GM23338 (cell line): ENCODE results near the gene TNFSF13B. TPM values are rescaled to one million over a fixed set of nuclear protein-coding genes. Genes with fewer than 3 reads are reported as not detected.

Experiments used
- ATAC-seq: fragments of 200-7000 bp; cut with Tn5 transposase; 3 replicates; pipeline ENCODE4 v1.9.1; 2020
- DNase-seq: peaks from one replicate; pipeline ENCODE4 v3.0.0-alpha.2; 2015; ENCODE audit warnings: low spot score
- H2AFZ ChIP-seq: fragments of 200-600 bp; sonication (generic); 2 replicates; pipeline ENCODE4 v1.8.0; 2016; ENCODE audit warnings: antibody characterized with exemption, mild to moderate bottlenecking, moderate library complexity
- H3F3A ChIP-seq: fragments of 200-600 bp; sonication (generic); replicated peaks from 2 replicates; pipeline ENCODE4 v1.8.0; 2017; ENCODE audit warnings: antibody characterized with exemption, mixed run types, low read depth
- H3K27ac ChIP-seq: fragments of 200-600 bp; sonication (generic); 2 replicates; pipeline ENCODE4 v1.6.1; 2016; ENCODE audit warnings: low read depth
- H3K27me3 ChIP-seq: fragments of 200-600 bp; sonication (generic); 2 replicates; pipeline ENCODE4 v1.8.0; 2016; ENCODE audit warnings: mild to moderate bottlenecking, mixed run types, moderate library complexity; ENCODE audit not compliant: insufficient read depth
- H3K36me3 ChIP-seq: fragments of 200-600 bp; sonication (generic); 2 replicates; pipeline ENCODE4 v1.8.0; 2016; ENCODE audit warnings: mild to moderate bottlenecking; ENCODE audit not compliant: insufficient read depth
- H3K4me1 ChIP-seq: fragments of 200-600 bp; sonication (generic); 2 replicates; pipeline ENCODE4 v1.8.0; 2016; ENCODE audit warnings: mild to moderate bottlenecking, moderate library complexity; ENCODE audit not compliant: insufficient read depth
- H3K4me2 ChIP-seq: fragments of 200-600 bp; sonication (generic); 2 replicates; pipeline ENCODE4 v1.7.1; 2017; ENCODE audit warnings: mixed run types
- H3K4me3 ChIP-seq: fragments of 200-600 bp; sonication (generic); 2 replicates; pipeline ENCODE4 v1.6.1; 2016; ENCODE audit warnings: mixed run types
- H3K79me2 ChIP-seq: fragments of 200-600 bp; sonication (generic); replicated peaks from 2 replicates; pipeline ENCODE4 v1.8.0; 2017; ENCODE audit warnings: mild to moderate bottlenecking; ENCODE audit not compliant: insufficient read depth
- H3K9me2 ChIP-seq: fragments of 200-600 bp; sonication (generic); 2 replicates; pipeline ENCODE4 v1.8.0; 2017; ENCODE audit not compliant: insufficient read depth
- H4K20me1 ChIP-seq: fragments of 200-600 bp; sonication (generic); replicated peaks from 2 replicates; pipeline ENCODE4 v1.8.0; 2017; ENCODE audit warnings: mild to moderate bottlenecking; ENCODE audit not compliant: insufficient read depth
- H3K27ac Mint-ChIP-seq: 2 replicates; pipeline ENCODE4 v1.8.0; 2020; ENCODE audit warnings: inconsistent platforms, mild to moderate bottlenecking, moderate library complexity, mixed read lengths
- H3K27me3 Mint-ChIP-seq: 3 replicates; pipeline ENCODE4 v1.8.0; 2022; ENCODE audit warnings: low read depth, mild to moderate bottlenecking, moderate library complexity, mixed read lengths, inconsistent platforms; ENCODE audit not compliant: insufficient read depth, poor library complexity
- H3K36me3 Mint-ChIP-seq: 3 replicates; pipeline ENCODE4 v1.8.0; 2021; ENCODE audit warnings: low read depth, mild to moderate bottlenecking, inconsistent platforms, moderate library complexity, mixed read lengths
- H3K4me1 Mint-ChIP-seq: 3 replicates; pipeline ENCODE4 v1.8.0; 2020; ENCODE audit warnings: mild to moderate bottlenecking, inconsistent platforms, mixed read lengths
- H3K4me3 Mint-ChIP-seq: 3 replicates; pipeline ENCODE4 v1.8.0; 2021; ENCODE audit warnings: moderate library complexity, mild to moderate bottlenecking, inconsistent platforms, mixed read lengths
- H3K9me3 Mint-ChIP-seq: 3 replicates; pipeline ENCODE4 v1.8.0; 2020; ENCODE audit warnings: moderate library complexity, mild to moderate bottlenecking, inconsistent platforms, mixed read lengths
- CREB1 ChIP-seq: fragments of 250-450 bp; sonication (Bioruptor Pico); IDR thresholded peaks from 2 replicates; pipeline ENCODE4 v1.5.0; 2020; ENCODE audit warnings: low read depth, mild to moderate bottlenecking, moderate library complexity
- EZH2 ChIP-seq: fragments of 200-600 bp; sonication (generic); IDR thresholded peaks from one replicate; pipeline ENCODE4 v1.8.0; 2017; ENCODE audit warnings: antibody characterized with exemption, mild to moderate bottlenecking, low read depth; ENCODE audit not compliant: unreplicated experiment
- EZH2phosphoT487 ChIP-seq: fragments of 200-600 bp; sonication (generic); IDR thresholded peaks from one replicate; pipeline ENCODE4 v1.8.1; 2018; ENCODE audit warnings: antibody characterized with exemption; ENCODE audit not compliant: unreplicated experiment
- NANOG ChIP-seq: IDR thresholded peaks from 2 replicates; pipeline ENCODE4 v1.6.1; 2016; ENCODE audit warnings: antibody characterized with exemption, borderline replicate concordance
- REST ChIP-seq: IDR thresholded peaks from one replicate; pipeline ENCODE4 v1.6.1; 2018; ENCODE audit warnings: antibody characterized with exemption; ENCODE audit not compliant: unreplicated experiment
- STAT1 ChIP-seq: IDR thresholded peaks from one replicate; pipeline ENCODE4 v1.6.1; 2016; ENCODE audit warnings: antibody characterized with exemption; ENCODE audit not compliant: unreplicated experiment
- ZNF114 ChIP-seq: fragments of 250-450 bp; sonication (Bioruptor Pico); IDR thresholded peaks from 2 replicates; pipeline ENCODE4 v1.5.0; 2020; ENCODE audit warnings: mild to moderate bottlenecking, moderate library complexity
- ZNF331 ChIP-seq: fragments of 250-450 bp; sonication (Bioruptor Pico); IDR thresholded peaks from 2 replicates; pipeline ENCODE4 v1.5.0; 2020; ENCODE audit warnings: low read depth, mild to moderate bottlenecking, moderate library complexity
- ZNF462 ChIP-seq: fragments of 250-450 bp; sonication (Bioruptor Pico); IDR thresholded peaks from 2 replicates; pipeline ENCODE4 v1.5.0; 2020; ENCODE audit warnings: mild to moderate bottlenecking, moderate library complexity
- polyA plus RNA-seq: library from polyadenylated mRNA; unstranded; fragments of >200 nt; fragmentation: Nextera tagmentation; extraction: Ambion mirVana; gene quantifications from 2 replicates; pipeline ENCODE4 v1.2.1, GENCODE V29; 2016
- total RNA-seq: library from RNA; depleted of rRNA; stranded (reverse); fragments of >200 nt; shearing (Covaris generic); gene quantifications from 2 replicates; pipeline ENCODE4 v1.2.3, GENCODE V29; 2014

TNFSF13B gene
- total and polyA plus RNA-seq, 2 experiments from 2014 or later, result 0.10 to 0.55 TPM

- TF ChIP-seq REST, result no peak
Observed at GRCh38 chr13:108272333-108272732, 2.8 kb downstream of the TNFSF13B start (continued).

- H4K20me1 ChIP-seq, result no peaks in the 10 kb centered on the region
- no peak for DNase-seq
- H2AFZ ChIP-seq, result no peak overlapping the region
- no peaks in the 10 kb centered on the region; the same call in 2 of the 3 replicates for H3K36me3 Mint-ChIP-seq
- no peak overlapping the region for H3K4me3 Mint-ChIP-seq
- H3K27me3 Mint-ChIP-seq, result no peaks in the 10 kb centered on the region
- peaks cover 5% of the 10 kb centered on the region; the same call in 1 of the 2 replicates for H3K9me2 ChIP-seq
- no peaks in the 10 kb centered on the region for H3F3A ChIP-seq
- no peaks in the 10 kb centered on the region for H3K4me1 ChIP-seq
- no peaks in the 10 kb centered on the region for H3K36me3 ChIP-seq
- H3K27ac ChIP-seq, result no peak overlapping the region
- H3K27me3 ChIP-seq, result no peaks in the 10 kb centered on the region
- H3K9me3 Mint-ChIP-seq, result no peaks in the 10 kb centered on the region
- no peak overlapping the region for H3K27ac Mint-ChIP-seq
- peaks cover 12% of the 10 kb centered on the region for H3K4me1 Mint-ChIP-seq
- no peak for ATAC-seq
- H3K4me3 ChIP-seq, result no peak overlapping the region
- no peak overlapping the region for H3K4me2 ChIP-seq
- no peaks in the 10 kb centered on the region for H3K79me2 ChIP-seq
- TF ChIP-seq CREB1 (CRISPR knock-in tag) (no peak), ZNF114 (CRISPR knock-in tag) (no peak), REST (no peak), NANOG (no peak), STAT1 (no peak), ZNF331 (no peak), EZH2 (no peak), ZNF462 (CRISPR knock-in tag) (no peak), EZH2phosphoT487 (no peak)
Observed at GRCh38 chr13:108273429-108274118, 4.1 kb downstream of the TNFSF13B start.
